ENCODE measurements around the gene SLCO2B1.
"Not testable (repeated sequence)": the region's sequence is repeated elsewhere in the genome, so short reads cannot be mapped to it uniquely, and the experiment has no call there.

SLCO2B1 gene

DNA sequence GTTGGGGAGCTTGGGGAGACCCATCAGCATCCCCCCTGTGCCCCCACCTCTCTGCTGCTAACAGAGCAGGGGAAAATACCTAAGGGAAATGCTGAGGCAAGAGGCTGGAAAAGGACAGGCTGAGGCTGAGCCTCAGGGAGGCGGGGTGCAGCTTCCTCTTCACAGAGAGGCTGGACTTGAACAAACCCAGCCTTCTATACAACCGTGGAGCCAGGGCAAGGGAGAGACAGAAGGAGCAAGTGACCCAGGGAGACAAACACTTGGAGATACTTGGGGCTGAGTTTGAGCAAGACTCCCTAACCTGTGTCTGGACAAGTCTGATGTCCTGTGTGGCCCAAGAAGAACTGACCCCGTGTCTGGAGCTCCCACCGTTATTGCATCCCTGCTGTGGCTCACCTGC is at the start of gene SLCO2B1:
Gene SLCO2B1 (plus strand): TSS at position 229 of the 400 bp plus-strand sequence. CDS start 275 bp downstream, outside the sequence.
- DNase-seq, result no peak

DNA sequence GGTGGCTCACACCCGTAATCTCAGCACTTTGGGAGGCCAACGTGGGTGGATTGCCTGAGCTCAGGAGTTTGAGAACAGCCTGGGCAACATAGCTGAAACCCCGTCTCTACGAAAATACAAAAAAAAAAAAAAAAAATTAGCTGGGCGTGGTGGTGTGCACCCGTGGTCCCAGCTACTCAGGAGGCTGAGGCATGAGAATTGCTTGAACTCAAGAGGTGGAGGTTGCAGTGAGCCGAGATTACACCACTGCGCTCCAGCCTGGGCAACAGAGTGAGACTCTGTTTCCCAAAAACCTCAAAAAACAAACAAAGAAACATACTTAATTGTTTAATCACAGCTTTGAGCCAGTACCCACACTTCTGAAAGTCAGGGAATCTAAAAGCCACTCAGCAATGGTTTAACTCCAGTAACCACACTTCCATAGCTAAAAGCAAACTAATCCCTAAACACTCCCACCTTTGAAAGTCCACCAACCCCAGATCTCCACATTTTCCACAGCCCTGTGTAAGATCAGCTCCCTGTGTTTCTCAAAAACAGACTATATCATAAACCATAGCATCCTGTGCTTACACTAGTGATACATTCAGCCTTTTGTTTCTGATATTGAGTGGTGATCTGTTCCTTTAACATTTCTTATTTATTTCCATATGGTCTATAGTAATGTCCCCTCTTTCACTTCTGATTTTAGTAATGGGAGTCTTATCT is 49.3 kb upstream of the SLCO2B1 start:
- DNase-seq, result no peak

DNA sequence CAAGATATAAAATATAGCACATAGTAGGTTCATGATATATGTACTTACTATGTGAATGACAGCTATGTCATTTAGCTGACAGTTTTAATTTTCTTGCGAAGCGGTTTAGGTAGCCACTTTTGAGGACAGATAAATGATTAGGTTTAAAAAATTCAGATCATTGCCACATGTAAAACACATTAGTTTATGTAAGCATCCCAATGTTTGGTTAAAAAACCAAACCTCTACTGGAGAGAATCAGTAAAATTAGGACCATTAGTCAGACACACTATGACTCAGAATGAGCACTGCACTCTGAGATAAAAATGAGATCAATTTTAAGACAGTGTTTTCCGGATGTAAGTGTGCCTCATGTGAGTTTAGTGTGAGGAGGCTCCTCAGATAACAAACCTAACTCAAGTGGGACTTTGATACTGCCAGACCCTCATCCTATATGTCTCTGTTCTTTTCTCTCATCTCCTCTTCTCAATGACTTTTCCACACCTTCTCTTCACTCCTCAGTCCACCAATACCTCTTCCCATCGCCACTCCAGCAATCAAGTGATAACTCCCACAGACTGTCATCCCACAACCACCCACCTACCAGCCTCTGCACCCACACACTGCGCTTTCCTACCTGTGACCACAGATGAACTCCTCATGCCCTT is 47.4 kb upstream of the SLCO2B1 start:
- no peak for DNase-seq

- peak; percentile 63 to 88 for DNase-seq
These were observed 45.4 kb upstream of the SLCO2B1 start for GRCh38 chr11:75105462-75105925.

DNA sequence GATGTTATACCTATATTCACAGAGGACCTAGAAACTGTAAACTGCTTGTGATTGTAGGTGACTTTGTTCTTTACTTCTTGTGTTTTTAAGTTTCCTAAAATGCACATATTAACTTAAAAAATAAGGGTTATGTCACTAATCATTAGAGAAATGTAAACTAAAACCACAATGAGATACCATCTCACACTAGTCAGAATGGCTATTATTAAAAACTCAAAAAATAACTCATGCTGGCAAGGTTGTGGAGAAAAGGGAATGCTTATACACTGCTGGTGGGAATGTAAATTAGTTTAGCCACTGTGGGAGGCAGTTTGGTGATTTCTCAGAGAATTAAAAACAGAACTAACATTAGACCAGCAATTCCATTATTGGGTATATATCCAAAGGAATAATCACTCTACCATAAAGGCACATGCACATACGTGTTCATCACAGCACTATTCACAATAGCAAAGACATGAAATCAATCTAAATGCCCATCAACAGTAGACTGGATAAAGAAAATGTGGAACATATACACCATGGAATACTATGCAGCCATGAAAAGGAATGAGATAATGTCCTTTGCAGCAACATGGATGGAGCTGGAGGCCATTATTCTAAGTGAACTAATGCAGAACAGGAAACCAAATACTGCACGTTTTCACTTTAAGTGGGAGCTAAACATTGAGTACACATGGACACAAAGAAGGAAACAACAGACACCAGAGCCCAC is 44.8 kb upstream of the SLCO2B1 start:
- not testable (repeated sequence) for DNase-seq

DNA sequence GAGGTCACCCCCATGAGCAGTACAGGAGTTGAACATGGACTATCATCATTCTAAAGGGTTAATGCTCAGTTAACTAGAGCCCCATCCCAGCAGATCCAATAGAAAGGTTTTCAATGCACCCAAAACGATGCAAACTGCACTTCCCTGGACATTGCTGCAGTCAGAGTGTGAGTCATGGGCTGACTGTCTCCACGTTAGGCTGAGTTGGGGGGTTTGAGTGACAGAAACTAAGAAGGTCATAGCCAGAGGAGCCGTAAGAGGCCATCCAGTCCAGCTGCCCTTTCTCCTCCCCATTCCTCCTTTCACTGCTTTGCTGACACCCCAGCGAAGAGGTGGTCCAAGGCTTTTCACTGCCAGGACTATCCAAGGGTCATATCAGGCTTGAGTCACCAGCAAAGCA is 43.7 kb upstream of the SLCO2B1 start:
- DNase-seq, result no peak

- no peak for DNase-seq
These were observed 38.7 kb upstream of the SLCO2B1 start for GRCh38 chr11:75112200-75112599.

DNA sequence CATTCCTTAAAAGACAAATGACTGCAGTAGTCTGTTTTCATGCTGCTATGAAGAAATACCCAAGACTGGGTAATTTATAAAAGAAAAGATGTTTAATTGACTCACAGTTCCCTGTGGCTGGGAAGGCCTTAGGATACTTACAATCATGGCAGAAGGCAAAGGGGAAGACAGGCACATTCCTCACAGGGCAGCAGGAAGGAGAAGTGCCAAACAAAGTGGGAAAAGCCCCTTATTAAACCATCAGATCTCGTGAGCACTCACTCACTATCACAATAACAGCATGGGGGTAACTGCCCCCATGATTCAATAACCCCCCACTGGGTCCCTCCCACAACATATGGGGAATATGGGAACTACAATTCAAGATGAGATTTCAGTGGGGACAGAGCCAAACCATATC is 37.9 kb upstream of the SLCO2B1 start:
- no peak for DNase-seq

DNA sequence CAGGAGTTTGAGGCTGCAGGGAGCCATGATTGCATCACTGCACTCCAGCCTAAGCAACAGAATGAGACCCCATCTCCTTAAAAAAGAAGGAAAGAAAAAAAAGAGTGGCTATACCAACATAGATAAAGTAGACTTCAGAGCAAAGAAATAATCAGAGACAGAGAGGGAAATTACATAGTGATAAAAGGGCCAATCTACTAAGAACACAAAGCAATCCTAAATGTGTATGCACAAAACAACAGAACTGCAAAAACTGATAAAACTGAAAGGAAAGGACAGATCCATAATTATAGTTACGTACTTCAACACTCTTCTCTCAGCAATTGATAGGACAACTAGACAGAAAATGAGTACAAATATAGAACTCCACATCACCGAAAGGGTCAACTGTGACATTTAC is 36.4 kb upstream of the SLCO2B1 start:
- no peak for DNase-seq

- DNase-seq, result no peak
These were observed 32.3 kb upstream of the SLCO2B1 start for GRCh38 chr11:75118577-75118976.

- DNase-seq, result no peak
These were observed 24.3 kb upstream of the SLCO2B1 start for GRCh38 chr11:75126564-75126963.

- DNase-seq, result no peak
These were observed 18.8 kb upstream of the SLCO2B1 start for GRCh38 chr11:75132080-75132479.

GRCh38 chr11:75133976-75134375 is 16.9 kb upstream of the SLCO2B1 start:
- DNase-seq, result no peak

GRCh38 chr11:75135021-75135650 is 15.8 kb upstream of the SLCO2B1 start:
- no peak for DNase-seq

DNA sequence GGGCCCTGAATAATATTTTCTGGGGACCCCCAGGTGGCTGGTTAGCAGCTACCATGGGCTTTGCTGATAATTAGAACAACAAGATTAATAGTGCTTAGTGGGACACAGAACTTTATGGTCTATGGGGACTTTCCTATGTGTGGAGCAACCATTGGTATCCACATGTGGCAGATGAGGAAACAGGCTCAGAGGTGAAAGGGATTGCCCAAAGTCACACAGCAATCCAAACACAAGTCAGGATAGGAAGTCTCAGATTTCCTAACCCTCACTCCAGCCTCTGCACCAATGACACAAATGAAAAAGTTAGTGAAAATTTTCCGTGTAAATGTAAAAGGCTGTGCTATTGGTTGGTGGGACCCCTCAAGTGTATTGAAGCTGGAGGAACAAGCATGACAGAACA is 15.3 kb upstream of the SLCO2B1 start:
- no peak for DNase-seq

GRCh38 chr11:75140269-75141138 is 10.4 kb upstream of the SLCO2B1 start:
- DNase-seq, result peak; percentile 53

DNA sequence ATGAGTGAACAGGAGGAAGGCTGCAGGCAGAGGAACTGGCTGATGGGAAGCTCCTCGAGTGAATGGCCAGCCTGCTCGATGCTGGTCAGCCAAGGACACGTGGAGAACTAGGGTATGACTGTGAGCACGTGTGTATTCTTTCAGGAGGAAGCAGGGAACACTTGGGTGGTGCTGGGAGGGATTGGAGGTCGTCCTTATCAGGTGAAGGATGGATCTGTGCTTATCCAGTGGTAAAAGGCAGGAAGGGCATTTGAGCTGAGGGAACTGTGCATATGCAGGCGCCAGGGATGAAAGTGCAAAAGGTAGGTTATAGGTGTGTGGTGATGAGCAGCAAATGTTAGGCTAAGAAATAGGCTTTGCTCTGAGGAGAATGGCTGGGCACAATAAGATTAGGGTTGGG is 9.7 kb upstream of the SLCO2B1 start:
- DNase-seq, result no peak

- peak; percentile 94 to 98 for DNase-seq
These were observed 8.0 kb upstream of the SLCO2B1 start for GRCh38 chr11:75142714-75143419.

GRCh38 chr11:75143420-75143731 is 7.5 kb upstream of the SLCO2B1 start:
- DNase-seq, result no peak

- DNase-seq, result no peak
These were observed 6.2 kb upstream of the SLCO2B1 start for GRCh38 chr11:75144716-75145014.

GRCh38 chr11:75145196-75145971 is 5.5 kb upstream of the SLCO2B1 start:
- DNase-seq, result no peak

Data from SHP77 (cell line).